Adipocyte (in vitro differentiated cells): ENCODE measurements around the gene TNFRSF1A.
"Not testable (repeated sequence)": the region's sequence is repeated elsewhere in the genome, so short reads cannot be mapped to it uniquely, and the experiment has no call there.

Experiments
- DNase-seq: peaks from one replicate; pipeline ENCODE4 v3.0.0-alpha.2; 2015; ENCODE audit warnings: low read depth
- H3K27me3 ChIP-seq: replicated peaks from 2 replicates; pipeline ENCODE4 v1.7.0; 2013; ENCODE audit warnings: mild to moderate bottlenecking, low read length, moderate library complexity; ENCODE audit not compliant: control insufficient read depth, insufficient read depth
- H3K36me3 ChIP-seq: 2 replicates; pipeline ENCODE4 v1.7.0; 2013; ENCODE audit warnings: low read length, mild to moderate bottlenecking, moderate library complexity; ENCODE audit not compliant: control insufficient read depth, insufficient read depth, severe bottlenecking
- H3K4me1 ChIP-seq: 2 replicates; pipeline ENCODE4 v1.7.0; 2013; ENCODE audit warnings: mild to moderate bottlenecking, low read length, moderate library complexity; ENCODE audit not compliant: control insufficient read depth, insufficient read depth
- H3K4me3 ChIP-seq: 2 replicates; pipeline ENCODE4 v1.7.0; 2013; ENCODE audit warnings: mild to moderate bottlenecking, low read length, moderate library complexity
- H3K9ac ChIP-seq: 2 replicates; pipeline ENCODE4 v1.7.0; 2013; ENCODE audit warnings: mild to moderate bottlenecking, low read length, moderate library complexity
- H3K9me3 ChIP-seq: 2 replicates; pipeline ENCODE4 v1.7.0; 2013; ENCODE audit warnings: mild to moderate bottlenecking, low read length, moderate library complexity; ENCODE audit not compliant: control insufficient read depth

The TNFRSF1A gene

DNA sequence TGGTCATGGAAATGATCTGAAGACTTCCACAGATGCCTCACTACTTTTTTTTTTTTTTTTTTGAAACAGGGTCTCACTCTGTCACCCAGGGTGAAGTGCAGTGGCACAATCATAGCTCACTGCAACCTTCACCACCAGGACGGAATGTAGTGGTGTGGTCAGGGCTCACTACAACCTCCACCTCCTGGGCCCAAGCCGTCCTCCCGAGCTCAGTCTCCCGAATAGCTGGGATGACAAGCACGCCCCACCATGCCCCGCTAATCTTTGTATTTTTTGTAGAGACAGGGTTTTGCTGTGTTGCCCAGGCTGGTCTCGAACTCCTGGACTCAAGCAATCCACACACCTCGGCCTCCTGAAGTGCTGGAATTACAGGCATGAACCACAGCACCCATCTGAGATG is 3.3 kb downstream of the TNFRSF1A start:
- not testable (repeated sequence) for DNase-seq, H3K9me3 ChIP-seq, H3K27me3 ChIP-seq
- Histone ChIP-seq H3K4me3 (peak overlapping the region; percentile 96), H3K4me1 (peaks cover 69% of the 10 kb centered on the region), H3K36me3 (peaks cover 24% of the 10 kb centered on the region), H3K9ac (peak overlapping the region; percentile 100)

DNA sequence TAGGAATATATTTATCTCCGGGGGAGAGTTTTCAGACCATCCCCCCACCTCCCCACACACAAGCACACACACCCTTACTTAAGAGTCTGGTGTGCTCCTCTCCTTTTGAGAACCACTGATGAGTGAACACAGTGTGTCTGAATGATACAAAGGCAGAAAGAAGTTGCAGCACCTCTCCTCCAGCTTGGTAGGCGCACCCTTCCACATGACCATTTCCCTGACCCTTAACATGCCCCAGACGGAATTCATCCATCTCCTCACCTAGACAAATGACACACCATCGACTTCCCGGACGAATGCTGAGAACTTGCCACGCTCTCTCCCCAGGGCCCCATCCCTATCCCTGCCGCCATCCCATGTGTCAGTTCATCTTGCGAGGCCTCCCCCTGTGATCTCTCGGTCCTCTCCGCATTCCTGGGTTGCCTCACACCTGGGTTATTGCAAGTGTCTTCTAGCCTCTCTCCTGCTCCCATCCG is 3.9 kb downstream of the TNFRSF1A start:
- no peak for DNase-seq
- Histone ChIP-seq H3K4me3 (peak overlapping the region; percentile 96), H3K4me1 (peaks cover 69% of the 10 kb centered on the region), H3K9ac (peak overlapping the region; percentile 100), H3K9me3 (no peaks in the 10 kb centered on the region), H3K36me3 (peaks cover 30% of the 10 kb centered on the region), H3K27me3 (no peaks in the 10 kb centered on the region)

DNA sequence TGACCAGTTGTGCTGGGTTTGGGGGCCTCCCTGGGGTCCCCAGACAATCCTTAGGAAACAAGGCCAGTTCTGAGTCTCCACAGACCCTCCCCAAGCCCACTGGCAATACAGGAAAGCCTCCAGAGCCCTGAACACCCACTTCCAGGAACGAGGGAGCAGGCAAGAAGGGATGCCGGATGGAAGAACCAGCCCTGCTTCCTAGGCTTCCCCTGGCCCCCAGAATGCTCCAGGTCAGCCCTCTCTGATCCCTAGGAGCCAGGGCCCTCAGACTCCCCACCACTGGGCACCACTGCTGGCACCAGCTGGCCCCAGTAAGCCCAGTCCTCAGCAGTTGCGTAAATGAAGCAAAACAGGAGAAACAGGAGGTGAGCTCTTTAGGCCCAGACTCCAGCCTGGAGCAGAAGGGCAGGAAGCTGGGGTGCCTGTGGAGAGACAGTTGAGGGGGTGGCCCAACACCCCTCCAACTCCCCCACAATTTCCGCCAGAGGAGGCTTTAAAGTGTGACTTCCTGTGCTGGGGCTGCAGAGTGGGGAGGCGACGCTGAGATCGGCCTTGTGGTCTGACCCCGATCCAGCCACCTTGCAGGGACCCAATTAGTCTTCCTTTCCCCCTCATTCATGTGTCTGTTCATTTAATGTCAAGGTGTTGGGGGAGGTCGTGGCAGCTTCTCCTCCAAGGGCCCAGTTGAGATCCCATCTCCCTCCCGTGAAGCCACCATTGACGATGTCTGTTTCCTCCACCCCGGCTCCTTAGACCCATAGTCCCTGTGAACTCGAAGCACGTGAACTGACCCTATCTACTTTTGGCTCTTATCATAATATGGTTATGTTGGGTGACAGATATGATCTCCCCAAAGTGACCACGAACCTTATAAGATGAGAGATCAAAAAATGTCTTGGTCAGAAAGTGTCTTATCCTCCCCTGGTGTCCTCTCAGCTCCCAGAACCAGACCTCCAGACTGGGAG is 4.7 kb downstream of the TNFRSF1A start:
- peak overlapping the region; percentile 96 for H3K4me3 ChIP-seq
- no peaks in the 10 kb centered on the region for H3K27me3 ChIP-seq
- peaks cover 38% of the 10 kb centered on the region for H3K36me3 ChIP-seq
- no peaks in the 10 kb centered on the region for H3K9me3 ChIP-seq
- peaks cover 69% of the 10 kb centered on the region for H3K4me1 ChIP-seq
- H3K9ac ChIP-seq: peak overlapping the region; percentile 100
- DNase-seq: no peak

DNA sequence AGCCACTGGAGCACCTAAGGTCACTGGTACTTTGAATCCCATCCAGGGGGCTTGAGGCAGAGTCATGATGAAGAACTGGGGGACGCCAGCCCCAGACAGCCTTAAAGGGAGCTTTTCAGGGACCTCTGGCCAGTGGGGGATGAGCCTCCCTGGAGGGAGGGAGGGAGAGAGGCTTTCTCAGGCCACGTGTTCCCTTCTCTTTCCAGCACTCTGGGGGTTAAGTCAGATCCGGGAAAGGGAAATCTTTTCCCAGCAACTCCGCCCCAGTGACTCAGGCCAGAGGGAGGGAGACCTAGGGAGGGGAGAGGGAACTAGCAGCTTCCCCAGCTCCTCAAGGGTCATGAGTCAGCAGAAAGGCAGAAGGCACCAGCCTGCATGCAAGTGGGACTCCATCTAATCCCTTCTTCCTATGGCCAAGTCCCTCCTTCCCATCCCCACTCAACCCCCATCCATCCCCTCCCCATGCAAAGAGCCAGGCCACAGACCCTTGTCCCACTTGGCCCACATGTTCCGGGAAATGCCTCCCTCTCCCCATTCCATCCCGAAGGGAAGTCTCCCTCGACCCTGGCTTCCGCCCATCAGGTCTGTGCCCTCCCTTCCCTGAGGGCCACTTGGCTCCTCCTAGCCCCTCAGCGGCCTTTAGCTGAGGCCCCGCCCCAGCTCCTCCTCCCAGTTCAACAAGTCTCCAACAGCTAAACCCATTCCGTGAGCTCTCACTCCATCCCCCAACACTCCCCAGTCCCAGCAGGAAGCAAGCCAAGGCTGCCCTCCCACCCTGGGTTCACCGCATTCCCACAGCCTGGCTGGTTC is 5.6 kb downstream of the TNFRSF1A start:
- H3K4me3 ChIP-seq: peak overlapping the region; percentile 96
- no peaks in the 10 kb centered on the region for H3K9me3 ChIP-seq
- H3K36me3 ChIP-seq: peaks cover 47% of the 10 kb centered on the region
- peak; percentile 99 for DNase-seq
- peaks cover 76% of the 10 kb centered on the region for H3K4me1 ChIP-seq
- no peaks in the 10 kb centered on the region for H3K27me3 ChIP-seq
- peak overlapping the region; percentile 100 for H3K9ac ChIP-seq

DNA sequence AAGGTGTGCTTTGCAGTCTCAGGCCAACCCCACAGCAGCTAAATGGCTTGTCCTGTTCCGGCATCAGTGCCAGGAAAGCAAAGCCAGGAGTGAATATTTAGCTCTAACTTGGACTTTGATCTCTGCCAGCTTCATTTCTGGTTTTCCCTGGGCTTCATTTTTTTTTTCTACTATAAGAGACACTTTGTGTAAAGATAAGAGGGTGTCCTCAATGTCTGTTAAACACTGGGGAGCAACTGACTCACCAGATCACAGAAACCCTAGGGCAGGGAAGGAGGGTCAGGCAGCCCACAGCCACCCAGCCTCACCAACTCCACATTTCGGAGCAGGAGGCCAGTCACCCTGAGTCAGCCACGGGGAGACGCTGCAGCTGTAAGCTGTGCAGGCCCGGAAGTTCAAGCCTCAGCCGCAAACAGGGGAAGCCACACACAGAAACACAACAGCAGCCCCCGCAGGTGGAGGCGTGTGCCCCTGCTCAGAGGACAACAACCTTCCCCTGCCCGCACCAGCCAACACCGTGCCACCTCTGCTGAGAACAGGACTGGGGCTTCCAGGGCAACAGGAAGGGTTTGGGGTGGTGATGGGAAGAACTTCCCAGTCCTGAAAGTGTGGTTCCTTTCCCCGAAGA is 6.3 kb downstream of the TNFRSF1A start:
- peak overlapping the region; percentile 100 for H3K9ac ChIP-seq
- H3K4me3 ChIP-seq: peak overlapping the region; percentile 76
- H3K4me1 ChIP-seq: peaks cover 83% of the 10 kb centered on the region
- no peaks in the 10 kb centered on the region for H3K9me3 ChIP-seq
- no peaks in the 10 kb centered on the region for H3K27me3 ChIP-seq
- peaks cover 54% of the 10 kb centered on the region for H3K36me3 ChIP-seq
- peak; percentile 81 for DNase-seq

DNA sequence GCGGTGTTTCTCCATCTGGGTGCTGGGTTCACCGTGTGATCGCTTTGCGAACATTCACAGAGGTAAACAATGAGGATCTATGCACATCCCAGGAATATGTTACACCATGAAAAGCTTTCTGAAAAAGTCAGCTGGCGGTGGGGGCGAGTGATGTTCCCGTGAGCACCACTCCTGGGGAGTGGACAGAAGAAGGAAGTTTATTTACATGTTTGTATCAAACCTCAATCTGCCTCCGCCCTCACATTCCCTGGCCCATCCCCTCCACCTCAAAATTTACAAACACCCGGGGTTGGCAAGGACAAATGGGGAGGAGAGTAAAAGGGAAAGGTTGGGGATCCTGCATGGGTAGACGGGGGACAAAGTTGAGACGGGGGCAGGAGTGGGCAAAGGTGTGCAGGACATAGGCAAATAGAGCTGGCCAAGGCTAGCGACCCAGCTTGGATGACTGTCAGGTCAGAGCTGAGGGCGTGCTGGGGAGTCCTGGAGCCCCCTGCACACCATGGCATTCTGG is 6.9 kb downstream of the TNFRSF1A start:
- no peaks in the 10 kb centered on the region for H3K27me3 ChIP-seq
- no peak for DNase-seq
- H3K4me1 ChIP-seq: peaks cover 89% of the 10 kb centered on the region
- H3K4me3 ChIP-seq: peak overlapping the region; percentile 76
- H3K9me3 ChIP-seq: no peaks in the 10 kb centered on the region
- H3K9ac ChIP-seq: peak overlapping the region; percentile 100
- H3K36me3 ChIP-seq: peaks cover 60% of the 10 kb centered on the region

DNA sequence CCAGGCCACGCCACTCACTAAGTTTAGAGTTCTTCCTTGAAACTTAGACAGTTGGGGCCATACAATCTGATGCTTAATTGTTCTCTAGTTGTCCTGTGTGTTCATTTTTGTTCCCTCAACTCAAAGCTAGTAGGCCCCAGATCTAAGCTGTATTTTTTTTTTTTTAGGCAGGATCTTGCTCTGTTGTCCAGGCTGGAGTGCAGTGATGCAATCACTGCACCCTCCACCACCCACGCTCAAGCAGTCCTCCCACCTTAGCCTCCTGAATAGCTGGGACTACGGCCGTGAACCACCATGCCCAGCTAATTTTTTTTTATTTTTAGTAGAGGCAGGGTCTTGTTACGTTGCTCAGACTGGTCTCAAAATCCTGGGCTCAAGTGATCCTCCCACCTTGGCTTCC is 7.5 kb downstream of the TNFRSF1A start:
- Histone ChIP-seq H3K36me3 (peaks cover 66% of the 10 kb centered on the region), H3K9me3 (no peaks in the 10 kb centered on the region), H3K4me1 (peaks cover 91% of the 10 kb centered on the region)

DNA sequence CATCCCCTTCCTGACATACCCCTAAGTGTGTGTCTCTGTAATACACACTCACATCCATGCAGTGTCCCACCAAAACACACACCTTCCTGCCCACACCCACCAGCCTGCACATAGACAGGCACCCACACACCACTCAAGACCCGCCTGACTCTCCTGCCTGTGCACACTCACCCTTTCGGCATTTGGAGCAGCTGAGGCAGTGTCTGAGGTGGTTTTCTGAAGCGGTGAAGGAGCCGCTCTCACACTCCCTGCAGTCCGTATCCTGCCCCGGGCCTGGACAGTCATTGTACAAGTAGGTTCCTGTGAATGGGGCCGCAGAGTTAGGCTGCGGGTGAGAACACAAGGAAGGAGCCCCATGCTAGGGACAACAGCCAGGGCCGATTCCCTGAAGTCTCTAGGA is 8.3 kb downstream of the TNFRSF1A start:
- Histone ChIP-seq H3K9ac (peak overlapping the region; percentile 100), H3K27me3 (no peaks in the 10 kb centered on the region), H3K4me3 (peak overlapping the region; percentile 76), H3K4me1 (peaks cover 84% of the 10 kb centered on the region), H3K9me3 (no peaks in the 10 kb centered on the region), H3K36me3 (peaks cover 67% of the 10 kb centered on the region)
- peak; percentile 60 for DNase-seq

More for the DNA sequence above, 7.5 kb downstream of the TNFRSF1A start:
- no peak for DNase-seq
- H3K27me3 ChIP-seq: no peaks in the 10 kb centered on the region
- peak overlapping the region; percentile 100 for H3K9ac ChIP-seq
- H3K4me3 ChIP-seq: peak overlapping the region; percentile 76

DNA sequence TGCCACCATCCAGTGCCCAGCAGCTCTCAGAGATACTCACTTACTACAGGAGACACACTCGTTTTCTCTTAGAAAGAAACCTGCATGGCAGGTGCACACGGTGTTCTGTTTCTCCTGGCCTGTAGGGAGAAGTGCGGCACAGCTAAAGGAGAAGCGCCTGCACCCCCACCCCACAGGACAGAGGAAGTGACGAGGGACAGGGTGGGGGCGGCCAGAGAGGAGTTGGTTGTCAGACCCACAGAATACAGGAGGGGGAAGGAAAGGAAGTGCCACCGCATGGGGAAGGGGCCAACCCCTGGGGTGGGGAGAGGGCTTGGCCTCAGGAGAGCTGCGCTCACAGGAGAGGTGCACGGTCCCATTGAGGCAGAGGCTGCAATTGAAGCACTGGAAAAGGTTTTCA is 8.8 kb downstream of the TNFRSF1A start:
- Histone ChIP-seq H3K9ac (peak overlapping the region; percentile 100), H3K36me3 (peaks cover 73% of the 10 kb centered on the region), H3K27me3 (no peaks in the 10 kb centered on the region), H3K4me1 (peaks cover 84% of the 10 kb centered on the region), H3K4me3 (no peak overlapping the region), H3K9me3 (no peaks in the 10 kb centered on the region)
- DNase-seq: no peak

DNA sequence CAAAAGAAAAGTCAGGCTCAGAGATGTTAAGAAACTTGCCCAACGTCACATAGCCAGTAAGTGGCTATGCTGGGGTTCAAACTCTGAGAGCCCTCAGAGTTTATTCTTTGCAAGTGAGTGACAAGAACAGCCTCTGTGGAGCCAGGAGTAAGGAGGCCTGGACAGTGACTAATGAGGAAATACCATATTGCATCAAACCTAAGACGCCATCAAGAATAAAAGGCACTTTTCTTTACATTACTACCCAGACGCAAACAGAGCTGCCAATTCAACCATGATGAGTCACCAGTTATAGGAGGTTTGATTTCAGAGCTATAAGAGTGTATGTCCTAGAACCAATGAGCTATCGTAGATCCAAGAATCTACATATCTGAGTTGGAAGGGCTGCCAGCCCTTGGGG is 9.4 kb downstream of the TNFRSF1A start:
- Histone ChIP-seq H3K4me1 (peaks cover 84% of the 10 kb centered on the region), H3K9ac (peak overlapping the region; percentile 100), H3K9me3 (no peaks in the 10 kb centered on the region), H3K36me3 (peaks cover 78% of the 10 kb centered on the region), H3K4me3 (no peak overlapping the region), H3K27me3 (no peaks in the 10 kb centered on the region)
- peak; percentile 77 for DNase-seq
